SK-N-SH (cell line): Measurements from ENCODE around the gene TULP1. TPM values are rescaled to one million over a fixed set of nuclear protein-coding genes. Genes with fewer than 3 reads are reported as not detected.

Experiments
- CTCF ChIA-PET: fragments of 300-600, 350-600 bp; formaldehyde crosslinking; extraction: SDS; loops from one replicate; lab custom pipeline; 2021; lab: Yijun Ruan, JAX
- POLR2A ChIA-PET: fragments of 350-600 bp; sonication (Branson Sonifier 250); formaldehyde crosslinking; extraction: SDS; loops from one replicate; lab custom pipeline; 2020; ENCODE audit warnings: antibody characterized with exemption, inconsistent platforms; lab: Yijun Ruan, JAX
- DNase-seq: peaks from one replicate; pipeline ENCODE4 v3.0.0; 2012
- H2AFZ ChIP-seq: fragments of 200-600 bp; sonication (generic); 2 replicates; pipeline ENCODE4 v1.8.1; 2016; ENCODE audit warnings: antibody characterized with exemption, mild to moderate bottlenecking, low read depth
- H3F3A ChIP-seq: fragments of 200-600 bp; sonication (generic); replicated peaks from 2 replicates; pipeline ENCODE3; 2016; ENCODE audit warnings: antibody characterized with exemption, mild to moderate bottlenecking; ENCODE audit not compliant: insufficient read depth
- H3K27ac ChIP-seq, 2 experiments: fragments of 200-500 bp in 1 of 2; fragments of 200-600 bp in 1 of 2; sonication (Bioruptor generic) in 1 of 2; sonication (generic), shearing (Covaris generic) in 1 of 2; 2 replicates each; pipeline versions ENCODE4 v1.5.1 to v1.6.1; 2014 to 2016; ENCODE audit warnings: low read depth in 2 of 2, inconsistent platforms in 1 of 2, low read length in 1 of 2, mild to moderate bottlenecking in 1 of 2, mixed read lengths in 1 of 2
- H3K27me3 ChIP-seq: fragments of 200-600 bp; sonication (generic), shearing (Covaris generic); 2 replicates; pipeline ENCODE4 v1.6.1; 2016; ENCODE audit warnings: mixed run types; ENCODE audit not compliant: insufficient read depth
- H3K36me3 ChIP-seq, 2 experiments: fragments of 200-500 bp in 1 of 2; fragments of 200-600 bp in 1 of 2; sonication (Bioruptor generic) in 1 of 2; sonication (generic) in 1 of 2; replicated peaks in 1 of 2; 2 replicates each; pipeline versions ENCODE3 to v1.5.1; 2014 to 2016; ENCODE audit warnings: low read length in 1 of 2, mild to moderate bottlenecking in 1 of 2; ENCODE audit not compliant: insufficient read depth in 2 of 2, control insufficient read depth in 1 of 2
- H3K4me1 ChIP-seq, 2 experiments: fragments of 200-500 bp in 1 of 2; fragments of 200-600 bp in 1 of 2; sonication (Bioruptor generic) in 1 of 2; sonication (generic), shearing (Covaris generic) in 1 of 2; 2 replicates each; pipeline versions ENCODE4 v1.5.1 to v1.6.1; 2014 to 2016; ENCODE audit warnings: low read depth in 1 of 2, low read length in 1 of 2, mixed run types in 1 of 2; ENCODE audit not compliant: insufficient read depth in 2 of 2, control insufficient read depth in 1 of 2
- H3K4me2 ChIP-seq: fragments of 200-600 bp; sonication (generic), shearing (Covaris generic); 2 replicates; pipeline ENCODE4 v1.6.1; 2017; ENCODE audit warnings: mixed run types
- H3K4me3 ChIP-seq, 2 experiments: fragments of 200-500 bp in 1 of 2; fragments of 200-600 bp in 1 of 2; sonication (Bioruptor generic) in 1 of 2; sonication (generic), shearing (Covaris generic) in 1 of 2; 2 replicates each; pipeline versions ENCODE4 v1.5.1 to v1.8.1; 2014 to 2016; ENCODE audit warnings: low read depth in 2 of 2, inconsistent platforms in 1 of 2, low read length in 1 of 2, mild to moderate bottlenecking in 1 of 2, mixed read lengths in 1 of 2, moderate library complexity in 1 of 2
- H3K79me2 ChIP-seq: fragments of 200-600 bp; sonication (generic); 2 replicates; pipeline ENCODE4 v1.8.1; 2017; ENCODE audit warnings: mild to moderate bottlenecking; ENCODE audit not compliant: insufficient read depth
- H3K9ac ChIP-seq: fragments of 200-600 bp; sonication (generic); 2 replicates; pipeline ENCODE4 v1.6.1; 2017; ENCODE audit warnings: mixed run types
- H3K9me2 ChIP-seq: fragments of 200-600 bp; sonication (generic); 2 replicates; pipeline ENCODE4 v1.6.1; 2017; ENCODE audit warnings: mixed run types
- H3K9me3 ChIP-seq: fragments of 200-600 bp; sonication (generic); 2 replicates; pipeline ENCODE4 v1.6.1; 2017; ENCODE audit warnings: mixed run types, mild to moderate bottlenecking, moderate library complexity
- H4K20me1 ChIP-seq: fragments of 200-600 bp; sonication (generic); 2 replicates; pipeline ENCODE4 v1.6.1; 2017; ENCODE audit warnings: mild to moderate bottlenecking, mixed run types; ENCODE audit not compliant: insufficient read depth
- ELF1 ChIP-seq: IDR thresholded peaks from 2 replicates; pipeline ENCODE4 v1.4.0; 2012
- EP300 ChIP-seq, 2 experiments: IDR thresholded peaks; 2 replicates each; pipeline versions ENCODE4 v1.4.0 to v1.6.1; 2012; ENCODE audit warnings: borderline replicate concordance in 1 of 2, low read depth in 1 of 2, low read length in 1 of 2
- EZH2phosphoT487 ChIP-seq: fragments of 200-600 bp; sonication (generic); IDR thresholded peaks from 2 replicates; pipeline ENCODE4 v1.6.1; 2017; ENCODE audit warnings: low read depth, mixed run types, mild to moderate bottlenecking, antibody characterized with exemption, moderate library complexity, borderline replicate concordance
- FOXM1 ChIP-seq: IDR thresholded peaks from 2 replicates; pipeline ENCODE4 v1.4.0; 2012; ENCODE audit warnings: low read depth, mild to moderate bottlenecking
- GATA2 ChIP-seq: sonication (generic); formaldehyde crosslinking; IDR thresholded peaks from 2 replicates; pipeline ENCODE4 v1.5.0; 2020; ENCODE audit warnings: mild to moderate bottlenecking, missing genetic modification reagents
- IRF3 ChIP-seq: fragments of 150-350 bp; IDR thresholded peaks from 2 replicates; pipeline ENCODE4 v1.6.1; 2016; ENCODE audit warnings: mild to moderate bottlenecking, low read depth, low read length
- MAX ChIP-seq: IDR thresholded peaks from 2 replicates; pipeline ENCODE4 v1.4.0; 2012; ENCODE audit warnings: low read depth
- NFIC ChIP-seq: IDR thresholded peaks from 2 replicates; pipeline ENCODE4 v1.4.0; 2012; ENCODE audit warnings: borderline replicate concordance
- NRF1 ChIP-seq: IDR thresholded peaks from 2 replicates; pipeline ENCODE4 v1.6.1; 2012; ENCODE audit warnings: low read depth, mild to moderate bottlenecking, low read length
- RAD21 ChIP-seq: IDR thresholded peaks from 2 replicates; pipeline ENCODE4 v1.6.1; 2012; ENCODE audit warnings: mild to moderate bottlenecking, low read length
- RCOR1 ChIP-seq: fragments of 150-350 bp; IDR thresholded peaks from 2 replicates; pipeline ENCODE4 v1.6.1; 2017; ENCODE audit warnings: antibody characterized with exemption, low read length
- SMC3 ChIP-seq: IDR thresholded peaks from 2 replicates; pipeline ENCODE4 v1.6.1; 2012; ENCODE audit warnings: low read depth, low read length, improper control_type of control experiment
- TCF12 ChIP-seq: IDR thresholded peaks from 2 replicates; pipeline ENCODE4 v1.4.0; 2012
- TEAD4 ChIP-seq: IDR thresholded peaks from 2 replicates; pipeline ENCODE4 v1.4.0; 2012; ENCODE audit warnings: mild to moderate bottlenecking, borderline replicate concordance; ENCODE audit not compliant: insufficient read depth
- YY1 ChIP-seq: IDR thresholded peaks from 2 replicates; pipeline ENCODE4 v1.4.0; 2012; ENCODE audit warnings: low read depth, mild to moderate bottlenecking
- WGBS: methylation state at CpG from one replicate; pipeline ENCODE4 v1.1.6; 2017; ENCODE audit warnings: low lambda C conversion rate; 5-methylcytosine and 5-hydroxymethylcytosine counted together
- polyA plus RNA-seq, 3 experiments: library from polyadenylated mRNA; depleted of rRNA; stranded (reverse); fragments of >200 nt; gene quantifications; 2 replicates each; pipeline ENCODE4 v1.2.3, GENCODE V29; 2012
- TF ChIP-seq, protein P1 (sequence below): IDR thresholded peaks from 2 replicates; pipeline ENCODE4; 2012
- TF ChIP-seq, protein P2 (sequence below): fragments of 200-600 bp; sonication (generic); IDR thresholded peaks from 2 replicates; pipeline ENCODE4 v1.6.1; 2017; ENCODE audit warnings: antibody characterized with exemption, mild to moderate bottlenecking, moderate library complexity

The TULP1 gene
- polyA plus RNA-seq, 1 of the 3 experiments (the other 2 are of a cell fraction), result not detected

- Histone ChIP-seq H3K27me3 (no peaks in the 10 kb centered on the region), H3F3A (no peaks in the 10 kb centered on the region), H3K79me2 (no peaks in the 10 kb centered on the region), H3K4me3 (peak overlapping the region in 1 of 2 experiments; percentile 21; a peak in 1 of 4 replicates), H3K4me2 (no peak overlapping the region), H4K20me1 (no peaks in the 10 kb centered on the region), H3K27ac (no peak overlapping the region), H3K4me1 (peaks cover 0 to 5% of the 10 kb centered on the region in 2 experiments; a peak in 1 of 4 replicates), H3K9ac (no peak overlapping the region), H3K9me3 (no peaks in the 10 kb centered on the region), H3K9me2 (no peaks in the 10 kb centered on the region), H2AFZ (0 out of 2 replicates have a peak overlapping the region, but pooled peaks have one; percentile 30), H3K36me3 (no peaks in the 10 kb centered on the region)
- peak; percentile 92 for DNase-seq
- ChIA-PET CTCF (interaction anchor here (0.6 to 7.0 kb wide), 57 partner anchors 10 to 243 kb away, joined by 3 to 127 read pairs (median 4); partner anchors contain the start of genes ARMC12 and TEAD3), POLR2A (no interaction called here)
- TF ChIP-seq RAD21, result peak; percentile 96
- TF ChIP-seq NRF1, result no peak
- TF ChIP-seq EP300 (IDR thresholded peaks at IDR 0.05; ENCODE audit: borderline replicate concordance in 1 of 2, low read depth in 1 of 2, low read length in 1 of 2), result no peak
- no peak for TF ChIP-seq EZH2phosphoT487
- TF ChIP-seq, protein P1, sequence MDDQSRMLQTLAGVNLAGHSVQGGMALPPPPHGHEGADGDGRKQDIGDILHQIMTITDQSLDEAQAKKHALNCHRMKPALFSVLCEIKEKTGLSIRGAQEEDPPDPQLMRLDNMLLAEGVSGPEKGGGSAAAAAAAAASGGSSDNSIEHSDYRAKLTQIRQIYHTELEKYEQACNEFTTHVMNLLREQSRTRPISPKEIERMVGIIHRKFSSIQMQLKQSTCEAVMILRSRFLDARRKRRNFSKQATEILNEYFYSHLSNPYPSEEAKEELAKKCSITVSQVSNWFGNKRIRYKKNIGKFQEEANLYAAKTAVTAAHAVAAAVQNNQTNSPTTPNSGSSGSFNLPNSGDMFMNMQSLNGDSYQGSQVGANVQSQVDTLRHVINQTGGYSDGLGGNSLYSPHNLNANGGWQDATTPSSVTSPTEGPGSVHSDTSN, result no peak
- no peak for TF ChIP-seq TCF12
- no peak for TF ChIP-seq TEAD4
- no peak for TF ChIP-seq FOXM1
- TF ChIP-seq SMC3, result peak; percentile 96
- TF ChIP-seq NFIC, result no peak
- TF ChIP-seq RCOR1, result 0 out of 2 replicates have a peak, but pooled peaks have one; percentile 20
- TF ChIP-seq ELF1, result no peak
- no peak for TF ChIP-seq YY1
- 0 out of 2 replicates have a peak, but pooled peaks have one; percentile 15 for TF ChIP-seq GATA2 (CRISPR knock-in tag)
- TF ChIP-seq, protein P2, sequence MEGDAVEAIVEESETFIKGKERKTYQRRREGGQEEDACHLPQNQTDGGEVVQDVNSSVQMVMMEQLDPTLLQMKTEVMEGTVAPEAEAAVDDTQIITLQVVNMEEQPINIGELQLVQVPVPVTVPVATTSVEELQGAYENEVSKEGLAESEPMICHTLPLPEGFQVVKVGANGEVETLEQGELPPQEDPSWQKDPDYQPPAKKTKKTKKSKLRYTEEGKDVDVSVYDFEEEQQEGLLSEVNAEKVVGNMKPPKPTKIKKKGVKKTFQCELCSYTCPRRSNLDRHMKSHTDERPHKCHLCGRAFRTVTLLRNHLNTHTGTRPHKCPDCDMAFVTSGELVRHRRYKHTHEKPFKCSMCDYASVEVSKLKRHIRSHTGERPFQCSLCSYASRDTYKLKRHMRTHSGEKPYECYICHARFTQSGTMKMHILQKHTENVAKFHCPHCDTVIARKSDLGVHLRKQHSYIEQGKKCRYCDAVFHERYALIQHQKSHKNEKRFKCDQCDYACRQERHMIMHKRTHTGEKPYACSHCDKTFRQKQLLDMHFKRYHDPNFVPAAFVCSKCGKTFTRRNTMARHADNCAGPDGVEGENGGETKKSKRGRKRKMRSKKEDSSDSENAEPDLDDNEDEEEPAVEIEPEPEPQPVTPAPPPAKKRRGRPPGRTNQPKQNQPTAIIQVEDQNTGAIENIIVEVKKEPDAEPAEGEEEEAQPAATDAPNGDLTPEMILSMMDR, result peak; percentile 84
- no peak for TF ChIP-seq MAX
- no peak for TF ChIP-seq IRF3
- 50% methylated on average over 28 of the region's 32 CpGs for WGBS
Measured at GRCh38 chr6:35522660-35523658, 10.3 kb upstream of the TULP1 start.
